ENCODE data around the gene TTC7B. TPM values are rescaled to one million over a fixed set of nuclear protein-coding genes. Genes with fewer than 3 reads are reported as not detected.

Gene TTC7B
- total RNA-seq, 1 experiment from 2014 or later = 40.9 TPM

DNA sequence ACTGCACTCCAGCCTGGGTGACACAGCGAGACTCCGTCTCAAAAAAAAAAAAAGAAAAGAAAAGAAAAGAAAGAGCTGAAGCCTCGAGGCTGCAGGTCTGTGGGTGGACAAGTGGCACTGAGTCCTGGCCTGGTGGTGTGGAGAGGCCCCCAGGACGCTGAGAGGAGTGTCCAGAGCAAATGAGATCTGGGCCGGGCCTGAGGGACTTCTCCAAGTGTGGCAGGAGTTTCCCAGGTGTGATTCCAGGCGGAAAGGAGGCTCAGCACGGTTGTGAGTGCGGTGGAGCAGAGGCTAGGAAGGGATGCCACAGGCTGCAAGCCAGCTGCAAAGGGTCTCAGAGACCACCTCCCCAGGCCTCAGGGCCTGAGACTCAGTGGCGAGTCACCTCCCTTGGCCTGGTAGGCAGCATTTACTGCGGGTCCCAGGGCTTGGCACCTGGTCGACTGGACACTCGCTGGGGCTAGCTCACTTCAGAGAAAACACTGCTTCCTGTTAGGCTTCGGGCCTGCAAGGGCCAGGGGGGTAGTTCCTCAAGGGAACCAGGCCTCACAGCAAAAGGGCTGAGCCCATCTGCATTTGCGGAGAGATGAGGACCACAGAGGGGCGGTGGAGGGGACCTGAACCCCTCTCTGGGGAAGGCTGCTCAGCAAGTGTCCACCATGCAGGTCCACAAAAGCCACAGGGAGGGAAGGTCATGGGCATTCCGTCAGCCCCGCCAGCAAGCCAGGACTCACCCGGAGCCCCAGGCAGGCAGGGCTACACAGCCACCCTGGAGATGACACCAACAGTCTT, 11.7 kb downstream of the TTC7B start:
- DNase-seq (ENCODE audit: low read depth, low spot score) (no peak), ATAC-seq (no peak; the same call in 1 of the 2 replicates)
- intact Hi-C loops (cut with micrococcal nuclease; ENCODE audit: unreplicated experiment) (no loop called here), in situ Hi-C loops (cut with HindIII; ENCODE audit: low pct_unique_long_range_greater_than_20kb, low sequenced_read_pairs) (no loop called here)
- no peaks in the 10 kb centered on the region for H3K9me3 ChIP-seq (ENCODE audit: control insufficient read depth, insufficient read depth, low read depth, low read length)
- ChIA-PET POLR2A (no interaction called here), CTCF (interaction anchor here (0.5 kb wide), 1 partner anchor 169 kb away, joined by 7 read pairs; no protein-coding TSS in a partner anchor)
- no peaks in the 10 kb centered on the region for H3K36me3 ChIP-seq (ENCODE audit: control insufficient read depth, insufficient read depth, low read length)
- TF ChIP-seq, protein P1, sequence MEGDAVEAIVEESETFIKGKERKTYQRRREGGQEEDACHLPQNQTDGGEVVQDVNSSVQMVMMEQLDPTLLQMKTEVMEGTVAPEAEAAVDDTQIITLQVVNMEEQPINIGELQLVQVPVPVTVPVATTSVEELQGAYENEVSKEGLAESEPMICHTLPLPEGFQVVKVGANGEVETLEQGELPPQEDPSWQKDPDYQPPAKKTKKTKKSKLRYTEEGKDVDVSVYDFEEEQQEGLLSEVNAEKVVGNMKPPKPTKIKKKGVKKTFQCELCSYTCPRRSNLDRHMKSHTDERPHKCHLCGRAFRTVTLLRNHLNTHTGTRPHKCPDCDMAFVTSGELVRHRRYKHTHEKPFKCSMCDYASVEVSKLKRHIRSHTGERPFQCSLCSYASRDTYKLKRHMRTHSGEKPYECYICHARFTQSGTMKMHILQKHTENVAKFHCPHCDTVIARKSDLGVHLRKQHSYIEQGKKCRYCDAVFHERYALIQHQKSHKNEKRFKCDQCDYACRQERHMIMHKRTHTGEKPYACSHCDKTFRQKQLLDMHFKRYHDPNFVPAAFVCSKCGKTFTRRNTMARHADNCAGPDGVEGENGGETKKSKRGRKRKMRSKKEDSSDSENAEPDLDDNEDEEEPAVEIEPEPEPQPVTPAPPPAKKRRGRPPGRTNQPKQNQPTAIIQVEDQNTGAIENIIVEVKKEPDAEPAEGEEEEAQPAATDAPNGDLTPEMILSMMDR (IDR thresholded peaks at IDR 0.05) = no peak
- TF ChIP-seq POLR2AphosphoS5 (IDR thresholded peaks at IDR 0.05; ENCODE audit: low read depth, low read length) (no peak), TCF7L2 (IDR thresholded peaks at IDR 0.05; ENCODE audit: low read depth, low read length) (no peak), SIN3A (IDR thresholded peaks at IDR 0.05; ENCODE audit: borderline replicate concordance, insufficient read depth, low read depth, low read length) (no peak)
- TF ChIP-seq, protein P2, sequence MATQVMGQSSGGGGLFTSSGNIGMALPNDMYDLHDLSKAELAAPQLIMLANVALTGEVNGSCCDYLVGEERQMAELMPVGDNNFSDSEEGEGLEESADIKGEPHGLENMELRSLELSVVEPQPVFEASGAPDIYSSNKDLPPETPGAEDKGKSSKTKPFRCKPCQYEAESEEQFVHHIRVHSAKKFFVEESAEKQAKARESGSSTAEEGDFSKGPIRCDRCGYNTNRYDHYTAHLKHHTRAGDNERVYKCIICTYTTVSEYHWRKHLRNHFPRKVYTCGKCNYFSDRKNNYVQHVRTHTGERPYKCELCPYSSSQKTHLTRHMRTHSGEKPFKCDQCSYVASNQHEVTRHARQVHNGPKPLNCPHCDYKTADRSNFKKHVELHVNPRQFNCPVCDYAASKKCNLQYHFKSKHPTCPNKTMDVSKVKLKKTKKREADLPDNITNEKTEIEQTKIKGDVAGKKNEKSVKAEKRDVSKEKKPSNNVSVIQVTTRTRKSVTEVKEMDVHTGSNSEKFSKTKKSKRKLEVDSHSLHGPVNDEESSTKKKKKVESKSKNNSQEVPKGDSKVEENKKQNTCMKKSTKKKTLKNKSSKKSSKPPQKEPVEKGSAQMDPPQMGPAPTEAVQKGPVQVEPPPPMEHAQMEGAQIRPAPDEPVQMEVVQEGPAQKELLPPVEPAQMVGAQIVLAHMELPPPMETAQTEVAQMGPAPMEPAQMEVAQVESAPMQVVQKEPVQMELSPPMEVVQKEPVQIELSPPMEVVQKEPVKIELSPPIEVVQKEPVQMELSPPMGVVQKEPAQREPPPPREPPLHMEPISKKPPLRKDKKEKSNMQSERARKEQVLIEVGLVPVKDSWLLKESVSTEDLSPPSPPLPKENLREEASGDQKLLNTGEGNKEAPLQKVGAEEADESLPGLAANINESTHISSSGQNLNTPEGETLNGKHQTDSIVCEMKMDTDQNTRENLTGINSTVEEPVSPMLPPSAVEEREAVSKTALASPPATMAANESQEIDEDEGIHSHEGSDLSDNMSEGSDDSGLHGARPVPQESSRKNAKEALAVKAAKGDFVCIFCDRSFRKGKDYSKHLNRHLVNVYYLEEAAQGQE (IDR thresholded peaks at IDR 0.05; ENCODE audit: insufficient read depth in 1 of 2, low read depth in 2 of 2, low read length in 1 of 2) = no peak
- no peak overlapping the region for H3K27ac ChIP-seq (ENCODE audit: low read length)
- no peaks in the 10 kb centered on the region for H3K4me1 ChIP-seq (ENCODE audit: control insufficient read depth, insufficient read depth, low read length)
- no peaks in the 10 kb centered on the region for H3K27me3 ChIP-seq (ENCODE audit: control insufficient read depth, insufficient read depth, low read length)
- H3K4me3 ChIP-seq (ENCODE audit: low read depth in 2 of 2, low read length in 2 of 2) = no peak overlapping the region
- BruUV-seq (replicated peaks) = no TSS peak

DNA sequence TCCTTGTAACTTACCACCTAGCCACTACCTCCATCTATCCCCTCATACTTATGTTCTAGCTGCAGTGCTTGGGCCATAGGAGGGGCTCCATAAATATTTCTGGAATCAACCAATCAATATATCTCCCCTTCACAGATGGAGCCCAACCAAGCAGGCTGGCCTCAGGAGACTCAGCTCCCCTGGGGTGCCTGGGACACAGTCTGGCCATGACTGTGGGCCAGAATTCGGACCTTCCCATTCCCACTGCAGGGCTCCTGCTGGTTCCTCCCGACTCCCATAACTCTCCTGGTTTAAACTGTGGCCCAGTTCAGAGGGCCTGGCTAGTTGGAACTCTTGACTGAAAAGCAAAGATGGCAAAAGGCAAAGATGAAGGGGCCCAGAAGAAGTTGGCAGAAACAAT, 13.0 kb downstream of the TTC7B start:
- CTCF ChIA-PET = no interaction called here
- no TSS peak for BruUV-seq (replicated peaks)

More for the DNA sequence above, 13.0 kb downstream of the TTC7B start:
- Histone ChIP-seq H3K4me3 (ENCODE audit: low read depth in 2 of 2, low read length in 2 of 2) (no peak overlapping the region), H3K36me3 (ENCODE audit: control insufficient read depth, insufficient read depth, low read length) (no peaks in the 10 kb centered on the region), H3K27ac (ENCODE audit: low read length) (no peak overlapping the region), H3K27me3 (ENCODE audit: control insufficient read depth, insufficient read depth, low read length) (no peaks in the 10 kb centered on the region), H3K4me1 (ENCODE audit: control insufficient read depth, insufficient read depth, low read length) (no peaks in the 10 kb centered on the region), H3K9me3 (ENCODE audit: control insufficient read depth, insufficient read depth, low read depth, low read length) (no peaks in the 10 kb centered on the region)
- intact Hi-C loops (cut with micrococcal nuclease; ENCODE audit: unreplicated experiment) (no loop called here), in situ Hi-C loops (cut with HindIII; ENCODE audit: low pct_unique_long_range_greater_than_20kb, low sequenced_read_pairs) (no loop called here)
- ATAC-seq = no peak
- POLR2A ChIA-PET = no interaction called here
- TF ChIP-seq, protein P2 (IDR thresholded peaks at IDR 0.05; ENCODE audit: insufficient read depth in 1 of 2, low read depth in 2 of 2, low read length in 1 of 2) = no peak
- no peak for DNase-seq (ENCODE audit: low read depth, low spot score)
